Tibial nerve (tissue), 4 donors: ENCODE measurements around the gene ZNF655.

Source experiments
- CTCF ChIP-seq, 5 experiments: fragments of 200-600 bp in 3 of 5; fragments of 450-650 bp in 2 of 5; sonication (generic) in 3 of 5; IDR thresholded peaks; one replicate each; pipeline ENCODE4 v1.5.1; 2016 to 2019; ENCODE audit warnings: antibody characterized with exemption in 5 of 5, mild to moderate bottlenecking in 3 of 5, moderate library complexity in 2 of 5
- EP300 ChIP-seq, 2 donors: sonication (generic); formaldehyde crosslinking; IDR thresholded peaks; one replicate each; pipeline ENCODE4 v1.6.1; 2017; ENCODE audit warnings: antibody characterized with exemption in 2 of 2, mild to moderate bottlenecking in 1 of 2

GRCh38 chr7:99557940-99558305, 519 bp upstream of the ZNF655 start:
- TF ChIP-seq CTCF (IDR thresholded peaks at IDR 0.05) = no peak
- no peak for TF ChIP-seq EP300 (IDR thresholded peaks at IDR 0.05)
